HFF-Myc (cell line): ENCODE data around the gene C1QTNF3.
"Not testable (repeated sequence)": the region's sequence is repeated elsewhere in the genome, so short reads cannot be mapped to it uniquely, and the experiment has no call there.

Experiments used
- DNase-seq: peaks from one replicate; pipeline ENCODE4 v3.0.0-alpha.2; 2011; ENCODE audit warnings: low read depth; ENCODE audit errors: extremely low read depth
- H3K4me3 ChIP-seq: replicated peaks from 2 replicates; pipeline ENCODE4 v1.5.1; 2011; ENCODE audit warnings: low read depth, mild to moderate bottlenecking, control low read depth, low read length
- TF ChIP-seq, protein P1 (sequence below): IDR thresholded peaks from 2 replicates; pipeline ENCODE4 v1.5.1; 2012; ENCODE audit warnings: mild to moderate bottlenecking, low read depth, low read length, control low read depth; ENCODE audit errors: missing control alignments

Gene C1QTNF3

DNA sequence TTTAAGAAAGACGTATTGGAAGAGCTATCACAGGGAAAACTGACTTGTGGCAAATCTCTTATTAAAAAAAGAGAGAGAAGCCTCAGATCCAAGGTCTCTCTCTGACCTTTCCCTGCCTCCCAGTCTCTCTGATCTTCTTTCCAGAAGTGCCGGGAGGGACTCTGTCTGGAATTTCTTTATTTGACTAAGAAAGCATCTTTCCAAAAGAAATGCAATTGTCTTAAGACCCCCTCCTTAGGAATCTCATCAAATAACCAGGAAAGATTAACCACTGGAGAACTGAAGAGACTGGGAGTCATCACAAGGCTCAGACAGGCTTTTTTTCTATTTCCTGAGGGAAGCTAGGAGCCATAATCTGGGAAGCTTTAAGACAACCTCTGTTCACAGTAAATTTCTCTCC lies 4.6 kb downstream of the C1QTNF3 start:
- DNase-seq, result no peak
- TF ChIP-seq, protein P1, sequence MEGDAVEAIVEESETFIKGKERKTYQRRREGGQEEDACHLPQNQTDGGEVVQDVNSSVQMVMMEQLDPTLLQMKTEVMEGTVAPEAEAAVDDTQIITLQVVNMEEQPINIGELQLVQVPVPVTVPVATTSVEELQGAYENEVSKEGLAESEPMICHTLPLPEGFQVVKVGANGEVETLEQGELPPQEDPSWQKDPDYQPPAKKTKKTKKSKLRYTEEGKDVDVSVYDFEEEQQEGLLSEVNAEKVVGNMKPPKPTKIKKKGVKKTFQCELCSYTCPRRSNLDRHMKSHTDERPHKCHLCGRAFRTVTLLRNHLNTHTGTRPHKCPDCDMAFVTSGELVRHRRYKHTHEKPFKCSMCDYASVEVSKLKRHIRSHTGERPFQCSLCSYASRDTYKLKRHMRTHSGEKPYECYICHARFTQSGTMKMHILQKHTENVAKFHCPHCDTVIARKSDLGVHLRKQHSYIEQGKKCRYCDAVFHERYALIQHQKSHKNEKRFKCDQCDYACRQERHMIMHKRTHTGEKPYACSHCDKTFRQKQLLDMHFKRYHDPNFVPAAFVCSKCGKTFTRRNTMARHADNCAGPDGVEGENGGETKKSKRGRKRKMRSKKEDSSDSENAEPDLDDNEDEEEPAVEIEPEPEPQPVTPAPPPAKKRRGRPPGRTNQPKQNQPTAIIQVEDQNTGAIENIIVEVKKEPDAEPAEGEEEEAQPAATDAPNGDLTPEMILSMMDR, result no peak

DNA sequence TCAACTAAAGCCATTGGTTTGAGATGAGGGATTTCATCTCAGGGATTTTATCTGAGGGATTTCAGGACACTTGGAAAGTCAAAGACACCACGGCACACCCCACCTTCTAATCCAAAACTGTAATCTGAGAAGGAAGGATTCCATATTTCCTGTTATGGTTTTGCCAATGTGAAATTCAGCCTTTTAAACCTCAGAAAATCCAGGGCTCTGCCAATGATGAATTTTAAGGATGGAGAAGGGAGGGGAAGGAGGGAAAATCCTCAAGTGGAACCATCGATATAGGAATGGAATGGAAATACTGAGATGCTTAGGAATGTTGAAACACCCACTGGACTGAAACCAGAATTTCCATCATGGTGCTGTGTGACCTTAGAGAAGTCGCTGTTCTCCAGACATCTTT lies 5.3 kb downstream of the C1QTNF3 start:
- TF ChIP-seq, protein P1, result no peak
- DNase-seq, result no peak

More for the DNA sequence above, 4.6 kb downstream of the C1QTNF3 start:
- no peak overlapping the region for H3K4me3 ChIP-seq

DNA sequence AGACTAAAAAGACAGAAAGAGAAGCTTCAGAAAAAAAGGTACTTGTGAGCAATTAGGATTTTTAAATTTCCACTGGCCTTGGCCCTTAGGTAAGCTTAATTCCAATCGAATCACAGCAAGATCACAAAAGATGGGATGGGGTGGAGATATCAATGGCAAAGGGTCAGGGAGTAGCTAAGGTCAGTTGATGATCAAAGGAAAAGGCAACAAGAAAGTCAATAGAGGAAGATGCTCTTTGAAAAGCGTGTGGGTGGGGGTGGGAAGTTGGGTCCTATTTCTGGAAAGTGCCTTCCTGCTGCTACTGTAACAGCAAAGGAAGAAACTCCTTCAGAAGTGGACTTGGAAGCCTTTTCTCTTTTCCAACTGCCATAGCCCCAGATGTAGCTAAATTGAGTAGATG lies 7.3 kb downstream of the C1QTNF3 start:
- TF ChIP-seq, protein P1, result no peak
- DNase-seq, result no peak
- no peak overlapping the region for H3K4me3 ChIP-seq

More for the DNA sequence above, 5.3 kb downstream of the C1QTNF3 start:
- no peak overlapping the region for H3K4me3 ChIP-seq

DNA sequence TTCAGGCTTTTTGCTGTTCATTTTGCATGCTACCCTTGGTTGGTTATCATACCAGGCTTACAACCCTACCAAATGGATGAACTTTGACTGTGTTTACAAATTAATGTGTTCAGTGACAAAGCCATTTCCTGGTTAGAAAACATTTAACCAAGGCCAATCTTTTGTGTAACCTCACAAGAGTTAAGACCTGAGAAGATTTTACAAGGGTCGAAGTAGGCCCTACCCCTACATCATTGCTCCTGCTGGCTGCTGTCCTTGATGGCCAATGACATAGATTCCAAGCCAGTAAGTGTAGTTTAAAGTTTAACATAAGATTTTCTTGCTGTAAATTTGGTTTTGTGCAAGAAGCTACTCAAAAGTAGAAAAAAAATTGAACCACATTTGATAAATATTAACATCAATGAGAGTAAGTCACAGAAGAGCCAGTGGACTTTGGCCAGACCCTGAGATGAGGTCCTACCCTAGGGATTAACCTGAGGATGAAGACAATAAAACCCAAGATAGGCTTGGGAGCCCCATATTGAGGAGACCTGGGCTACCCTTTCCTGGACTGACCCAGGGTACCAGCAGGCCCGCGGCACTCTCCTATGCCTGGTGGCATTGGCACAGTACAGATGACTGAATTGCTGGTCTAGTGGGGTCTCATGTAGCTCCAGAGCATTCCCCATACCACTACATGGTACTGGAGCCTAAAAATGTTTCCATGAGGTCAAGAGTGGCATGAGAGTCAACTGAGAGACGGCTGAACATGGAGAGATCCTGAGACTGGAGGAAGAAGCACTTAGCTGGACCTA lies 8.3 kb downstream of the C1QTNF3 start:
- H3K4me3 ChIP-seq, result no peak overlapping the region
- TF ChIP-seq, protein P1, result no peak
- DNase-seq, result no peak

DNA sequence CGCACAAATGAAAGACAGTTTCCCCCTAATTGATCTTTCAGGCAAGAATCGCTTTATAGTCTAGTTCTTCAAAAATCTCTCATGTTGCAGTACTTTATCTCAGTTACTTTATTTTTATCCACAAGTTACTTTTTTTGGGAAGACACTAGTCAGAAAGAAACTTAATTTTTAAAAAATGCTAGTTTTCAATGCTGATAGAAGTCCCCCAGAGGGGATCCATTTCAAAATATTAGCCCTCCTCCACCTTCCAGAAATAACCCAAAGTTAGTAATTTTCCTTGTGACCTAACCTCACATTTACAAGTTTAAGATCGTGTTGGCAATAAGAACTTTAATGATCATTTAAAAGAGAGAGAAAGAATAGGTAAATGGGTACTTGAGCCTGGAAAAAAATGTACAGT lies 11.0 kb downstream of the C1QTNF3 start:
- TF ChIP-seq, protein P1, result no peak
- DNase-seq, result no peak
- H3K4me3 ChIP-seq, result no peak overlapping the region

DNA sequence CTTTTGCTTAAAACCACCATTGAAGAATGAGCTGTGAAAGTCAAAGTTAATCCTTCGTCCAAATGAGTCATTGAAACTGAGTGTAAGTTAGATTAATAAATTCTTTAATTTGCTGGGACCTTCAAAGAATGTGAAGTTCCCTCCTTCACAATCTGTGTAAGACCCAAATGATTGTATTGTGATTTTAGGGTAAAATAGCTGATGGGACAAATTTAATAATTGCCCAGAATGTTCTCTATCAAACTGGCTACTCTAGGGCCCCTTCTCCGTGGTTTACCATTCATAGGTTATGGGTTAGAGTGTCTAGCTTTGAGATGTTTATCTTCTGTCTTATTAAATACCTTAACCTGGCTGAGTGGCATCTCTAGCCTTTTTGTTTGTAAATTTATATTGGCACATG lies 11.9 kb downstream of the C1QTNF3 start:
- TF ChIP-seq, protein P1, result no peak
- no peak for DNase-seq
- no peak overlapping the region for H3K4me3 ChIP-seq

DNA sequence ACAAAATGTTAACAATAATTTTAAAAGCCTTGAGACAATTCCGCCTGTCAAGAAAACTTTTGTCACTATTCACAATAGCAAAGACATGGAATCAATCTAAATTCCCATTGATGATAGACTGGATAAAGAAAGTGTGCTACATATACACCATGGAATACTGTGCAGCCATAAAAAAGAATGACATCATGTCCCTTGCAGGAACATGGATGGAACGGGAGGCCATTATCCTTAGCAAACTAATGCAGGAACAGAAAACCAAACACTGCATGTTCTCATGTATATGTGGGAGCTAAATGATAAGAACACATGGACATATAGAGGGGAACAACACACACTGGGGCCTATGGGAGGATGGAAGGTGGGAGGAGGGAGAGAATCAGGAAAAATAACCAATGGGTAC lies 12.4 kb downstream of the C1QTNF3 start:
- H3K4me3 ChIP-seq, DNase-seq: not testable (repeated sequence)
